ENCODE results near the gene TAP1.

The TAP1 gene

GRCh38 chr6:32840604-32841246 lies 12.8 kb downstream of the TAP1 start:
- no peak overlapping the region for H3K9ac ChIP-seq (ENCODE audit: low read depth in 1 of 2, low read length in 2 of 2)
- no peaks in the 10 kb centered on the region for H3K9me3 ChIP-seq (ENCODE audit: control insufficient read depth in 2 of 2, low read length in 2 of 2)
- no peak overlapping the region for H3K27ac ChIP-seq (ENCODE audit: low read depth in 2 of 2, low read length in 2 of 2)
- H3K27me3 ChIP-seq (ENCODE audit: control insufficient read depth in 2 of 2, insufficient read depth in 2 of 2, low read length in 2 of 2): no peaks in the 10 kb centered on the region
- H3K36me3 ChIP-seq (ENCODE audit: control insufficient read depth in 2 of 2, insufficient read depth in 2 of 2, low read length in 2 of 2): peaks cover 14 to 29% of the 10 kb centered on the region in 2 donors
- H3K4me3 ChIP-seq (ENCODE audit: low read length in 2 of 2): no peak overlapping the region
- peaks cover 24 to 36% of the 10 kb centered on the region in 2 donors for H3K4me1 ChIP-seq (ENCODE audit: control insufficient read depth in 2 of 2, insufficient read depth in 2 of 2, low read length in 2 of 2)

- Histone ChIP-seq H3K9ac (ENCODE audit: low read depth in 1 of 2, low read length in 2 of 2) (no peak overlapping the region), H3K36me3 (ENCODE audit: control insufficient read depth in 2 of 2, insufficient read depth in 2 of 2, low read length in 2 of 2) (peaks cover 23 to 31% of the 10 kb centered on the region in 2 donors), H3K9me3 (ENCODE audit: control insufficient read depth in 2 of 2, low read length in 2 of 2) (no peaks in the 10 kb centered on the region), H3K27me3 (ENCODE audit: control insufficient read depth in 2 of 2, insufficient read depth in 2 of 2, low read length in 2 of 2) (no peaks in the 10 kb centered on the region), H3K4me3 (ENCODE audit: low read length in 2 of 2) (no peak overlapping the region), H3K4me1 (ENCODE audit: control insufficient read depth in 2 of 2, insufficient read depth in 2 of 2, low read length in 2 of 2) (peaks cover 16 to 24% of the 10 kb centered on the region in 2 donors), H3K27ac (ENCODE audit: low read depth in 2 of 2, low read length in 2 of 2) (peak overlapping the region in 1 of 2 donors; percentile 94)
These were observed 14.1 kb downstream of the TAP1 start for GRCh38 chr6:32839356-32839755.

GRCh38 chr6:32838114-32838958 lies 15.2 kb downstream of the TAP1 start, which contains the start of gene TAP2:
Gene TAP2 (minus strand): TSS chr6:32838739. CDS start chr6:32838233, 506 bp downstream.
- Histone ChIP-seq H3K27me3 (ENCODE audit: control insufficient read depth in 2 of 2, insufficient read depth in 2 of 2, low read length in 2 of 2) (no peaks in the 10 kb centered on the region), H3K36me3 (ENCODE audit: control insufficient read depth in 2 of 2, insufficient read depth in 2 of 2, low read length in 2 of 2) (peaks cover 32 to 38% of the 10 kb centered on the region in 2 donors), H3K9me3 (ENCODE audit: control insufficient read depth in 2 of 2, low read length in 2 of 2) (no peaks in the 10 kb centered on the region), H3K9ac (ENCODE audit: low read depth in 1 of 2, low read length in 2 of 2) (peak within 1 kb of the TSS; percentile 76 to 85), H3K4me3 (ENCODE audit: low read length in 2 of 2) (peak within 1 kb of the TSS; percentile 85 to 86), H3K4me1 (ENCODE audit: control insufficient read depth in 2 of 2, insufficient read depth in 2 of 2, low read length in 2 of 2) (peaks cover 16 to 24% of the 10 kb centered on the region in 2 donors), H3K27ac (ENCODE audit: low read depth in 2 of 2, low read length in 2 of 2) (peak within 1 kb of the TSS; percentile 92 to 94)

DNA sequence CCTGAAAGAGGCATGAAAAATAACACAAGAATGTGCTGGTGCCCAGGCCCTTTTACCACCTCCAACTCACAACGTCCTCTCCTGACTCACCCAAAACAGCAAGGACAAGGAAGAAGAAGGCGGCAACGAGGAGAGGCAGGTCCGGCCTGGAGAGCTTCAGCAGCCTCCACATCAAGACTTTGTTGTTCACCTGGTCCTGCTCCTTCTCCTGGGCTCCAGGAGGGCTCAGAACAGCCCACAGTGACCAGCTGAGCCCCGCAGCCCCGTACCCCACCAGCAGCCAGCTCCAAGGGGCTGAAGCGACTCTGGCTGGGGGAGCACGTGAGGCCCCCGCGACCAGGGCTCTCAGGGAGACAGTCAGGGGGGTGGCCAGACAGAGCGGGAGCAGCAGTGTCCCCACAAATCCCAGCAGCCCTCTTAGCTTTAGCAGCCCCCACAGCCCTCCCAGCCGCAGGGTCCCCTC lies 15.8 kb downstream of the TAP1 start:
- Histone ChIP-seq H3K9ac (ENCODE audit: low read depth in 1 of 2, low read length in 2 of 2) (peak overlapping the region; percentile 47 to 66), H3K36me3 (ENCODE audit: control insufficient read depth in 2 of 2, insufficient read depth in 2 of 2, low read length in 2 of 2) (peaks cover 32 to 38% of the 10 kb centered on the region in 2 donors), H3K4me1 (ENCODE audit: control insufficient read depth in 2 of 2, insufficient read depth in 2 of 2, low read length in 2 of 2) (peaks cover 9 to 20% of the 10 kb centered on the region in 2 donors), H3K9me3 (ENCODE audit: control insufficient read depth in 2 of 2, low read length in 2 of 2) (no peaks in the 10 kb centered on the region), H3K4me3 (ENCODE audit: low read length in 2 of 2) (peak overlapping the region; percentile 85 to 86), H3K27ac (ENCODE audit: low read depth in 2 of 2, low read length in 2 of 2) (peak overlapping the region; percentile 92 to 94), H3K27me3 (ENCODE audit: control insufficient read depth in 2 of 2, insufficient read depth in 2 of 2, low read length in 2 of 2) (no peaks in the 10 kb centered on the region)

- H3K9me3 ChIP-seq (ENCODE audit: control insufficient read depth in 2 of 2, low read length in 2 of 2): no peaks in the 10 kb centered on the region
- no peak overlapping the region for H3K4me3 ChIP-seq (ENCODE audit: low read length in 2 of 2)
- no peak overlapping the region for H3K27ac ChIP-seq (ENCODE audit: low read depth in 2 of 2, low read length in 2 of 2)
- no peak overlapping the region for H3K9ac ChIP-seq (ENCODE audit: low read depth in 1 of 2, low read length in 2 of 2)
- H3K36me3 ChIP-seq (ENCODE audit: control insufficient read depth in 2 of 2, insufficient read depth in 2 of 2, low read length in 2 of 2): peaks cover 24 to 34% of the 10 kb centered on the region in 2 donors
- peaks cover 6 to 12% of the 10 kb centered on the region in 2 donors for H3K4me1 ChIP-seq (ENCODE audit: control insufficient read depth in 2 of 2, insufficient read depth in 2 of 2, low read length in 2 of 2)
- no peaks in the 10 kb centered on the region for H3K27me3 ChIP-seq (ENCODE audit: control insufficient read depth in 2 of 2, insufficient read depth in 2 of 2, low read length in 2 of 2)
These were observed 16.6 kb downstream of the TAP1 start for GRCh38 chr6:32836873-32837272.

DNA sequence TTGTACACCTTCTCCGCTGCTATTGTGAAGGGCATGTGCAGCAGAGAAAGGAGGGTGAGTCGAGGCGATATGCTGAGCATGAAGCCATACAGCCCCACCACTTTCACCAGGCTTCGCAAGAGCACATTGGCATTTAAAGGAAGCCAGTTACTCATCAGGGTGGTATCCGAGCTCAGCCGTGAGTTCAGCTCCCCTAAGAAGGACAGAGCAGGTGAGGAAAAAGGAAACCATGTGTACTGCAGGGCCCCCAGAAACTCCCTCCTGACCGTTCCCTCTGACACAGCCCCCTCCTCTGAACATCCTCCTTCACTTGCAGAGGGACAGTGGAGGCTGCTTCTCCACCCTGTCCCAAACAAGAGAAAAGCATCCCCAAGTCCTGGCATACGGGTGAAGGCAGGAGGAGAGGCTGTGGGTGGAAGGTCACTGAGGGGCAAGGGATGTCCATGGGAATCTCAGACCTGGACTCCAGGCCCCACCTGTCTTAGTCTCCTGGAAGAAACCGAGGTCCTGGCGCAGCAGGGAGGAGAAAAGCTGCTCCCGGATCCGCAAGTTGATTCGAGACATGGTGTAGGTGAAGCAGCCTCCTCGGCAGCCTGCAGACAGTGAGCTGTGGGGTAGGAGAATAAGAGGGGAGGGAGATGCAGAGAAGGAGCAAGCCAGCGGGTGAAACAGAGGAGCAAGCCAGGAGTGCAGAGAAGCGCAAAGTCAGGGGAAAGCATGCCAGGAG lies 18.2 kb downstream of the TAP1 start:
- no peaks in the 10 kb centered on the region for H3K9me3 ChIP-seq (ENCODE audit: control insufficient read depth in 2 of 2, low read length in 2 of 2)
- peaks cover 6 to 10% of the 10 kb centered on the region in 2 donors for H3K4me1 ChIP-seq (ENCODE audit: control insufficient read depth in 2 of 2, insufficient read depth in 2 of 2, low read length in 2 of 2)
- no peak overlapping the region for H3K4me3 ChIP-seq (ENCODE audit: low read length in 2 of 2)
- H3K27ac ChIP-seq (ENCODE audit: low read depth in 2 of 2, low read length in 2 of 2): no peak overlapping the region
- no peaks in the 10 kb centered on the region for H3K27me3 ChIP-seq (ENCODE audit: control insufficient read depth in 2 of 2, insufficient read depth in 2 of 2, low read length in 2 of 2)
- no peak overlapping the region for H3K9ac ChIP-seq (ENCODE audit: low read depth in 1 of 2, low read length in 2 of 2)
- H3K36me3 ChIP-seq (ENCODE audit: control insufficient read depth in 2 of 2, insufficient read depth in 2 of 2, low read length in 2 of 2): peaks cover 30% of the 10 kb centered on the region in 2 donors

- no peak overlapping the region for H3K9ac ChIP-seq (ENCODE audit: low read depth in 1 of 2, low read length in 2 of 2)
- no peaks in the 10 kb centered on the region for H3K27me3 ChIP-seq (ENCODE audit: control insufficient read depth in 2 of 2, insufficient read depth in 2 of 2, low read length in 2 of 2)
- H3K27ac ChIP-seq (ENCODE audit: low read depth in 2 of 2, low read length in 2 of 2): no peak overlapping the region
- peaks cover 6 to 7% of the 10 kb centered on the region in 2 donors for H3K4me1 ChIP-seq (ENCODE audit: control insufficient read depth in 2 of 2, insufficient read depth in 2 of 2, low read length in 2 of 2)
- no peak overlapping the region for H3K4me3 ChIP-seq (ENCODE audit: low read length in 2 of 2)
- H3K36me3 ChIP-seq (ENCODE audit: control insufficient read depth in 2 of 2, insufficient read depth in 2 of 2, low read length in 2 of 2): peaks cover 42 to 43% of the 10 kb centered on the region in 2 donors
- H3K9me3 ChIP-seq (ENCODE audit: control insufficient read depth in 2 of 2, low read length in 2 of 2): no peaks in the 10 kb centered on the region
These were observed 19.8 kb downstream of the TAP1 start for GRCh38 chr6:32833664-32834063.

DNA sequence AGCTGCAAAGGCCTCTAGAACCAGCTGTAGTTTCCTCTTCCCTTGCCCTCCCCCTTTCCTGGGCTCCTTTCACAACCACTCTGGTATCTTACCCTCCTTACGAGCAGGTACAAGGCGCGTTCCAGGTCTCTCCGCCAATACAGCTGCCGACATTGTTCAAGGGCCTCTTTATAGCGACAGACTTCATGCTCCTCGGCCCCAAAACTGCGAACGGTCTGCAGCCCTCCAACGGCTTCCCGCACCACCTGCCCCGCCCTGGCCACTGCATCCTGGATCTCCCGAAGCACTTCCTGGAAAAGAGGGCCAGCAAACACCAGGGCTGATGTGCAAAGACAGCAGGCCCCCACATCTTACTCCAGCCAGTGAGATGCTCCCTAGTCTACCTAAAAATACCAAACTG lies 21.0 kb downstream of the TAP1 start:
- H3K4me1 ChIP-seq (ENCODE audit: control insufficient read depth in 2 of 2, insufficient read depth in 2 of 2, low read length in 2 of 2): peaks cover 1 to 2% of the 10 kb centered on the region in 2 donors
- no peaks in the 10 kb centered on the region for H3K9me3 ChIP-seq (ENCODE audit: control insufficient read depth in 2 of 2, low read length in 2 of 2)
- H3K9ac ChIP-seq (ENCODE audit: low read depth in 1 of 2, low read length in 2 of 2): no peak overlapping the region
- no peak overlapping the region for H3K27ac ChIP-seq (ENCODE audit: low read depth in 2 of 2, low read length in 2 of 2)
- no peak overlapping the region for H3K4me3 ChIP-seq (ENCODE audit: low read length in 2 of 2)
- peaks cover 42 to 47% of the 10 kb centered on the region in 2 donors for H3K36me3 ChIP-seq (ENCODE audit: control insufficient read depth in 2 of 2, insufficient read depth in 2 of 2, low read length in 2 of 2)
- no peaks in the 10 kb centered on the region for H3K27me3 ChIP-seq (ENCODE audit: control insufficient read depth in 2 of 2, insufficient read depth in 2 of 2, low read length in 2 of 2)

DNA sequence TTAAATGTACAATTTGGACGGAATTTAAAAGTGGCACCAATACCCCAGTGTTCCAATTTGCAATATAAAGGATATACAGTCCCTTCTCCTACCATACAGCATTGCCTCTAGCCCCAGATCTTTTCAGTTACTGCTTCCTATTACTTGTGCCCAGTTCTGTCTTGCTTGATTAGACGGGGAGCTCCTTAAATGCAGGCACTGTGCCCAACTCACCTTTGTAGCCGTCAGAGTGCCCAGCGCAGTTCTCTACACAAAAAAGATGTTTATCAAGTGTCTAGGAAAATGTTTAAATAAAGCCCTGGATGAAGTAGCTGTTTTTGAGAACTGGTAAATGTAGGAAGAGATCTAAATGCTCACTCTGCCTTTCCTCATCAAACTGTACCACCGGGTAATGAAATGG lies 22.6 kb downstream of the TAP1 start:
- no peaks in the 10 kb centered on the region for H3K4me1 ChIP-seq (ENCODE audit: control insufficient read depth in 2 of 2, insufficient read depth in 2 of 2, low read length in 2 of 2)
- H3K27me3 ChIP-seq (ENCODE audit: control insufficient read depth in 2 of 2, insufficient read depth in 2 of 2, low read length in 2 of 2): no peaks in the 10 kb centered on the region
- H3K4me3 ChIP-seq (ENCODE audit: low read length in 2 of 2): no peak overlapping the region
- peaks cover 45 to 50% of the 10 kb centered on the region in 2 donors for H3K36me3 ChIP-seq (ENCODE audit: control insufficient read depth in 2 of 2, insufficient read depth in 2 of 2, low read length in 2 of 2)
- no peak overlapping the region for H3K27ac ChIP-seq (ENCODE audit: low read depth in 2 of 2, low read length in 2 of 2)
- H3K9ac ChIP-seq (ENCODE audit: low read depth in 1 of 2, low read length in 2 of 2): no peak overlapping the region
- no peaks in the 10 kb centered on the region for H3K9me3 ChIP-seq (ENCODE audit: control insufficient read depth in 2 of 2, low read length in 2 of 2)
